Trophoblast cell (in vitro differentiated cells and primary cell): ENCODE results near the gene LSM8. TPM values are rescaled to one million over a fixed set of nuclear protein-coding genes. Genes with fewer than 3 reads are reported as not detected.
"Not testable (repeated sequence)": the region's sequence is repeated elsewhere in the genome, so short reads cannot be mapped to it uniquely, and the experiment has no call there.

Experiments
- DNase-seq, 2 donors: peaks; one replicate each; pipeline ENCODE4 v3.0.0-alpha.2; 2016
- H2AFZ ChIP-seq: 2 replicates; pipeline ENCODE4 v1.6.1; 2013; ENCODE audit warnings: low read length, moderate library complexity, mild to moderate bottlenecking; ENCODE audit not compliant: insufficient read depth, poor library complexity
- H2AK5ac ChIP-seq: 2 replicates; pipeline ENCODE4 v1.6.1; 2013; ENCODE audit warnings: mild to moderate bottlenecking, low read length
- H2BK120ac ChIP-seq: 2 replicates; pipeline ENCODE4 v1.6.1; 2013; ENCODE audit warnings: low read length, mild to moderate bottlenecking, moderate library complexity; ENCODE audit not compliant: insufficient read depth, poor library complexity
- H2BK12ac ChIP-seq: 2 replicates; pipeline ENCODE4 v1.6.1; 2013; ENCODE audit warnings: mild to moderate bottlenecking, low read length, moderate library complexity
- H2BK5ac ChIP-seq: 2 replicates; pipeline ENCODE4 v1.6.1; 2013; ENCODE audit warnings: low read length, low read depth, moderate library complexity, mild to moderate bottlenecking; ENCODE audit not compliant: poor library complexity
- H3K14ac ChIP-seq: 2 replicates; pipeline ENCODE4 v1.6.1; 2013; ENCODE audit warnings: mild to moderate bottlenecking, low read length
- H3K18ac ChIP-seq: 2 replicates; pipeline ENCODE4 v1.6.1; 2013; ENCODE audit warnings: mild to moderate bottlenecking, low read length
- H3K23ac ChIP-seq: 2 replicates; pipeline ENCODE4 v1.6.1; 2013; ENCODE audit warnings: low read length
- H3K27ac ChIP-seq: 2 replicates; pipeline ENCODE4 v1.5.1; 2013; ENCODE audit warnings: low read depth, mild to moderate bottlenecking, inconsistent platforms, low read length, moderate library complexity
- H3K27me3 ChIP-seq: 2 replicates; pipeline ENCODE4 v1.6.1; 2013; ENCODE audit warnings: inconsistent platforms, mild to moderate bottlenecking, low read length, moderate library complexity; ENCODE audit not compliant: insufficient read depth
- H3K36me3 ChIP-seq, 2 experiments: 1 replicate in 1 of 2; 2 replicates in 1 of 2; pipeline ENCODE4 v1.6.1; 2013; ENCODE audit warnings: low read length in 2 of 2, mild to moderate bottlenecking in 2 of 2, moderate library complexity in 1 of 2; ENCODE audit not compliant: insufficient read depth in 2 of 2, control insufficient read depth in 1 of 2
- H3K4ac ChIP-seq: 2 replicates; pipeline ENCODE4 v1.6.1; 2013; ENCODE audit warnings: low read depth, mild to moderate bottlenecking, low read length, moderate library complexity
- H3K4me1 ChIP-seq, 2 experiments: 1 replicate in 1 of 2; 2 replicates in 1 of 2; pipeline ENCODE4 v1.6.1; 2013; ENCODE audit warnings: low read length in 2 of 2, mild to moderate bottlenecking in 2 of 2, moderate library complexity in 1 of 2; ENCODE audit not compliant: insufficient read depth in 2 of 2, control insufficient read depth in 1 of 2
- H3K4me2 ChIP-seq: 2 replicates; pipeline ENCODE4 v1.6.1; 2013; ENCODE audit warnings: inconsistent platforms, mild to moderate bottlenecking, low read length, moderate library complexity
- H3K4me3 ChIP-seq: 2 replicates; pipeline ENCODE4 v1.5.1; 2013; ENCODE audit warnings: mild to moderate bottlenecking, low read depth, low read length, inconsistent platforms
- H3K79me1 ChIP-seq: one replicate; pipeline ENCODE4 v1.6.1; 2013; ENCODE audit warnings: low read length
- H3K79me2 ChIP-seq: 2 replicates; pipeline ENCODE4 v1.6.1; 2013; ENCODE audit warnings: low read length, mild to moderate bottlenecking; ENCODE audit not compliant: control insufficient read depth, insufficient read depth, poor library complexity
- H3K9ac ChIP-seq: 2 replicates; pipeline ENCODE4 v1.6.1; 2013; ENCODE audit warnings: mild to moderate bottlenecking, low read length
- H3K9me3 ChIP-seq: 2 replicates; pipeline ENCODE4 v1.6.1; 2013; ENCODE audit warnings: low read depth, mild to moderate bottlenecking, control low read depth, inconsistent platforms, low read length; ENCODE audit not compliant: insufficient read depth
- H4K12ac ChIP-seq: 2 replicates; pipeline ENCODE4 v1.6.1; 2013; ENCODE audit warnings: low read depth, mild to moderate bottlenecking, low read length, moderate library complexity
- H4K8ac ChIP-seq: 2 replicates; pipeline ENCODE4 v1.6.1; 2013; ENCODE audit warnings: low read depth, mild to moderate bottlenecking, low read length, moderate library complexity
- H4K91ac ChIP-seq: one replicate; pipeline ENCODE4 v1.6.1; 2013; ENCODE audit warnings: low read depth, mild to moderate bottlenecking, low read length, moderate library complexity
- WGBS: extraction: QIAGEN DNeasy Blood & Tissue Kit; methylation state at CpG from one replicate; pipeline ENCODE4 v1.1.7; 2013; ENCODE audit warnings: missing lambda C conversion rate; ENCODE audit not compliant: insufficient read length, insufficient coverage; ENCODE audit errors: extremely low coverage; 5-methylcytosine and 5-hydroxymethylcytosine counted together
- polyA plus RNA-seq: library from polyadenylated mRNA; stranded (reverse); fragments of 200-250 nt; gene quantifications from 2 replicates; pipeline ENCODE4 v1.2.3, GENCODE V29; 2013

Gene LSM8
- polyA plus RNA-seq, result 43.9 and 44.3 TPM in 2 replicates

DNA sequence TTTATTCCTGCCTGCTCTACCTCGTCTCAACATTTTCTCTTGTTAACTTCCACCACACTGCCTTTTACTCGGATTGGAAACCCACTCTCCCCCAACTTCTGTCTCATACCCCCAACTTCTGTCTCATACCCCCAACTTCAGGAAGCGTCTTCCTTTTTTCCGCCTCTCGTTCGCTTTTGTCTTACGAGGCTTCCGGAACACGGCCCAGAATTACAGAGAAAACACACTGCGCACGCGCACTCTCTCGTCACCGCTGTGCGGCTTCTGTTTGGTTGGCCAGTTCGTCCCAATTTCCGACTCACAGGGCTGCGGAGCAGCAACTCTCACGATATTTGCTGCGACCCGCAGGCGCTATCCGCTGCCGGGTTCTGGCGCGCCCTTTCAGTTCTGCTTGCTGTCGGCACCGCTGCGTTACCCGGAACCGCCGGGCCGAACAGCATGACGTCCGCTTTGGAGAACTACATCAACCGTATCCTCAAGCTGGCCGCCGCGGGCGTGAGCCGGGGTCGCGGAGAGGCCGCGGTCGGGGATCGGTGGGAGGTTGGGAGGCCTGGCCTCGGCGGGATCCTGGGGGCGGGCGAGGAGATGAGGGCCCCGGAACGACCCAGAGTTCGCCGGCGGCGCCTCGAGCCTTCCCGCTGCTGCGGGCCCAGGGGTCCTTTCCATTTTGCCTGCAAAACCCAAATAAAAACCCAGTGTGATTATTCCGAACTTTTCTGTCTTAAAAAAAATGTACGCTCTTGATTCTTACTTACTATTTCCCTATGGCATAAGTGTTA is at the start of gene LSM8:
Gene LSM8 (plus strand): TSS at position 379 of the 779 bp plus-strand sequence. CDS start 60 bp downstream, at position 439.
- H3K79me2 ChIP-seq, result peaks cover 4% of the 10 kb centered on the region
- H3K18ac ChIP-seq, result peak within 1 kb of the TSS; percentile 73
- no peak within 1 kb of the TSS for H3K23ac ChIP-seq
- peak within 1 kb of the TSS; percentile 23 for H2AK5ac ChIP-seq
- H2BK120ac ChIP-seq, result peak within 1 kb of the TSS; percentile 84
- peak within 1 kb of the TSS; percentile 89 for H3K4ac ChIP-seq
- peak within 1 kb of the TSS; percentile 75 for H3K4me2 ChIP-seq
- peaks cover 3 to 6% of the 10 kb centered on the region in 2 experiments for H3K4me1 ChIP-seq
- H3K14ac ChIP-seq, result peak within 1 kb of the TSS; percentile 88
- no peaks in the 10 kb centered on the region for H3K9me3 ChIP-seq
- peak within 1 kb of the TSS; percentile 58 for H2BK5ac ChIP-seq
- peak within 1 kb of the TSS; percentile 82 for H4K91ac ChIP-seq
- H3K9ac ChIP-seq, result peak within 1 kb of the TSS; percentile 96
- peak within 1 kb of the TSS; percentile 96 for H4K8ac ChIP-seq
- no peaks in the 10 kb centered on the region for H3K27me3 ChIP-seq
- H3K27ac ChIP-seq, result peak within 1 kb of the TSS; percentile 86
- peak within 1 kb of the TSS; percentile 77 for H2AFZ ChIP-seq
- H4K12ac ChIP-seq, result peak within 1 kb of the TSS; percentile 85
- peaks cover 5 to 6% of the 10 kb centered on the region in 2 experiments for H3K36me3 ChIP-seq
- no CpG with 5 or more reads among the region's 62 CpGs for WGBS
- H2BK12ac ChIP-seq, result no peak within 1 kb of the TSS
- H3K79me1 ChIP-seq, result peaks cover 6% of the 10 kb centered on the region
- peak within 1 kb of the TSS; percentile 91 for H3K4me3 ChIP-seq
- DNase-seq, result peak; percentile 99 to 100

DNA sequence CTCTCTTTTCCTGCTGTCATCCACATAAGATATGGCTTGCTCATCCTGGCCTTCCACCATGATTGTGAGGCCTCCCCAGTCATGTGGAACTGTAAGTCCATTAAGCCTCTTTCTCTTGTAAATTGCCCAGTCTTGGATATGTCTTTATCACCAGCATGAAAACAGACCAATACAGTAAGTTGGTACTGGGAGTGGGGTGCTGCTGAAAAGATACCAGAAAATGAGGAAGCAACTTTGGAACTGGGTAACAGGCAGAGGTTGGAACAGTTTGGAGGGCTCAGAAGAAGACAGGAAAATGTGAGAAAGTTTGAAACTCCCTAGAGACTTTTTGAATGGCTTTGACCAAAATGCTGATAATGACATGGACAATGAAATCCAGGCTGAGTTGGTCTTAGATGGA is 49.5 kb upstream of the LSM8 start:
- H3K4me2 ChIP-seq, H2BK12ac ChIP-seq, H4K12ac ChIP-seq, H2BK5ac ChIP-seq, H4K8ac ChIP-seq, H3K79me2 ChIP-seq, H3K18ac ChIP-seq, H4K91ac ChIP-seq, H3K36me3 ChIP-seq, H2AK5ac ChIP-seq, H3K14ac ChIP-seq, DNase-seq, H3K4me1 ChIP-seq, H2BK120ac ChIP-seq, H3K9ac ChIP-seq, H3K4ac ChIP-seq, H3K4me3 ChIP-seq, H2AFZ ChIP-seq, H3K27me3 ChIP-seq, H3K79me1 ChIP-seq, H3K9me3 ChIP-seq, H3K23ac ChIP-seq, H3K27ac ChIP-seq: not testable (repeated sequence)

DNA sequence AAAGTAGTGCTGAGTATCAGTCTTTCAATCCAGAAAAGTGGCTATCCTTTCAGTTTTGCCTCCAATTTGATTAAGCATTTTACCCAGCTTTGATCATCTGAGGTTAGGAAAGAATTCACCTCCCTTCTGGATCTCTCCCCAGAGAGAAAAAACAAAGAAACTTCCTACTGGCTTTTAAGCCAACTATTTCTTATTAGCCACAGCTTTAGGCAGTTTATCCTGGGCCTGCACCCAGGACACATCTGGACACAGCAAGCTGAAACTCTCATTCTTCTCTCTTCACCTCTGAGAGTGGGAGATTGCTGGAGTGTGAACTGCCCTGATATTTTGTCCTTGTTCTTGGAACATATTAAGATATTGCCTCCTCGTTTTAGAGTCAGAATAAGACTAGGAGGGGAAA is 43.5 kb upstream of the LSM8 start:
- no peak overlapping the region for H3K4me3 ChIP-seq
- H3K27ac ChIP-seq, result no peak overlapping the region
- no peak overlapping the region for H2AFZ ChIP-seq
- H3K9me3 ChIP-seq, result no peaks in the 10 kb centered on the region
- H2BK5ac ChIP-seq, result no peak overlapping the region
- H3K36me3 ChIP-seq, result no peaks in the 10 kb centered on the region
- no peak overlapping the region for H4K91ac ChIP-seq
- WGBS, result no CpG with 5 or more reads among the region's 1 CpG
- no peak overlapping the region for H3K23ac ChIP-seq
- H3K9ac ChIP-seq, result no peak overlapping the region
- no peaks in the 10 kb centered on the region for H3K79me2 ChIP-seq
- DNase-seq, result no peak
- H4K12ac ChIP-seq, result no peak overlapping the region
- H3K79me1 ChIP-seq, result no peaks in the 10 kb centered on the region
- no peak overlapping the region for H2BK120ac ChIP-seq
- no peak overlapping the region for H4K8ac ChIP-seq
- H2BK12ac ChIP-seq, result no peak overlapping the region
- H3K4ac ChIP-seq, result no peak overlapping the region
- H2AK5ac ChIP-seq, result no peak overlapping the region
- no peaks in the 10 kb centered on the region for H3K27me3 ChIP-seq
- no peaks in the 10 kb centered on the region for H3K4me1 ChIP-seq
- no peak overlapping the region for H3K14ac ChIP-seq
- no peak overlapping the region for H3K18ac ChIP-seq
- no peak overlapping the region for H3K4me2 ChIP-seq

DNA sequence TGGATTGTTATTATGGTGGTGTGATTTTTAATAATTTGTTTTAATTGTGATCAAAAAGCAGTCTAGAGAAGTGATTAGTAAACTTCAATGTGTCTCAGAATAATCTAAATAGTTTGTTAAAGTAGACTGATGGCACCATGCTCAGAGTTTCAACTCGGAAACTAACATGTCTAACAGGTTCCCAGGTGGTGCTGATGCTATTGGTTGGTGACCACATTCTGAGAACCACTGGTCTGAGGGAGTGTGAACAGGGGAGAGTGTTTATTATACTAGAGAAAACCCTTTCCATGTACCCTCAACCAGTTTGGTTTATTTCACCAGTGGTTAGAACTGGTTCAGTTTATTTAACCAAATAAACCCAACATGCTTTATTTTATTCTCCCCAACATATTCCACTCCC is 42.0 kb upstream of the LSM8 start:
- Histone ChIP-seq H3K4me1 (no peaks in the 10 kb centered on the region), H3K79me1 (no peaks in the 10 kb centered on the region), H2AFZ (no peak overlapping the region), H4K8ac (no peak overlapping the region), H3K4ac (no peak overlapping the region), H3K27ac (no peak overlapping the region), H3K4me2 (no peak overlapping the region), H4K91ac (no peak overlapping the region), H3K9me3 (no peaks in the 10 kb centered on the region), H2BK5ac (no peak overlapping the region), H3K14ac (no peak overlapping the region), H3K23ac (no peak overlapping the region), H2BK12ac (no peak overlapping the region), H3K36me3 (no peaks in the 10 kb centered on the region), H3K79me2 (peaks cover 2% of the 10 kb centered on the region), H3K18ac (no peak overlapping the region), H4K12ac (no peak overlapping the region), H3K4me3 (no peak overlapping the region), H3K27me3 (no peaks in the 10 kb centered on the region), H3K9ac (no peak overlapping the region), H2BK120ac (no peak overlapping the region), H2AK5ac (no peak overlapping the region)
- WGBS, result no CpG with 5 or more reads among the region's 1 CpG
- no peak for DNase-seq
